Heart left ventricle (tissue), 16 donors: ENCODE data around the gene RHOH. TPM values are rescaled to one million over a fixed set of nuclear protein-coding genes. Genes with fewer than 3 reads are reported as not detected.

Experiments used
- ATAC-seq, 4 donors: fragments of 200-7000 bp; cut with Tn5 transposase; one replicate each; pipeline ENCODE4 v1.9.1; 2020 to 2022; ENCODE audit warnings: moderate library complexity in 4 of 4, mild to moderate bottlenecking in 3 of 4, moderate number of reproducible peaks in 1 of 4
- DNase-seq, 5 donors: peaks; one replicate each; pipeline ENCODE4 v3.0.0-alpha.2; 2020
- H3K27ac ChIP-seq, 12 donors: fragments of 200-600 bp; sonication (generic) in 4 of 12; one replicate each; pipeline versions ENCODE4 v1.5.0 to v1.8.0; 2016 to 2022; ENCODE audit warnings: mild to moderate bottlenecking in 2 of 12
- H3K27me3 ChIP-seq, 9 donors: fragments of 200-600 bp; sonication (generic) in 2 of 9; one replicate each; pipeline versions ENCODE4 v1.5.1 to v1.8.0; 2016 to 2022; ENCODE audit warnings: mild to moderate bottlenecking in 3 of 9
- H3K36me3 ChIP-seq, 9 donors: fragments of 200-600 bp; sonication (generic) in 2 of 9; one replicate each; pipeline versions ENCODE4 v1.5.0 to v1.8.0; 2018 to 2022; ENCODE audit warnings: mild to moderate bottlenecking in 2 of 9
- H3K4me1 ChIP-seq, 12 donors: fragments of 200-600 bp; sonication (generic) in 4 of 12; one replicate each; pipeline versions ENCODE4 v1.5.0 to v1.8.0; 2016 to 2022; ENCODE audit warnings: mild to moderate bottlenecking in 3 of 12
- H3K4me3 ChIP-seq, 12 donors: fragments of 200-600 bp; sonication (generic) in 4 of 12; one replicate each; pipeline versions ENCODE4 v1.5.0 to v1.8.0; 2017 to 2022; ENCODE audit warnings: mild to moderate bottlenecking in 9 of 12, moderate library complexity in 4 of 12
- H3K9me3 ChIP-seq, 12 donors: fragments of 200-600 bp; sonication (generic) in 4 of 12; one replicate each; pipeline versions ENCODE4 v1.5.0 to v1.8.0; 2016 to 2022; ENCODE audit warnings: mild to moderate bottlenecking in 1 of 12
- POLR2A ChIP-seq, 2 donors: fragments of 450-650 bp; IDR thresholded peaks; one replicate each; pipeline ENCODE4 v1.6.1; 2017; ENCODE audit warnings: antibody characterized with exemption in 2 of 2, mild to moderate bottlenecking in 2 of 2, moderate library complexity in 2 of 2
- whole genome bisulfite sequencing, 4 donors: extraction: QIAGEN DNeasy Blood & Tissue Kit in 2 of 4; methylation state at CpG; one replicate each; pipeline versions ENCODE4 v1.1.5 to v1.1.7; 2013 to 2018; 5-methylcytosine and 5-hydroxymethylcytosine counted together
- intact Hi-C, 10 donors: fragments of 100-400 bp; cut with DNase I; formaldehyde crosslinking; loops; one replicate each; pipeline versions ENCODE4 v1.11.1 to v1.14.2; 2022
- polyA plus RNA-seq, 2 donors: library from polyadenylated mRNA; stranded (reverse); fragments of 200-250 nt; gene quantifications; one replicate each; pipeline ENCODE4 v1.2.3, GENCODE V29; 2013
- total RNA-seq, 9 donors: library from RNA; depleted of rRNA in 2 of 9; stranded (reverse); fragments of >200 nt in 2 of 9; fragmentation: NEBNext Ultra II Directional in 3 of 9; extraction: Animal tissue kit (Norgen Biotek cat#: 25700) in 3 of 9; gene quantifications; one replicate each; pipeline versions ENCODE4 v1.1.0 to v1.2.4, GENCODE V29; 2016 to 2023
- TF ChIP-seq, protein P1 (sequence below), 12 donors: fragments of 200-600 bp; sonication (generic) in 4 of 12; IDR thresholded peaks; one replicate each; pipeline versions ENCODE4 v1.5.0 to v1.8.0; 2018 to 2022; ENCODE audit warnings: antibody characterized with exemption in 12 of 12, mild to moderate bottlenecking in 5 of 12
- donor health status: ischemic (EF 13 %, LVEDD 7.1; RV severe dilation, severe dysfunction).
- donor health status: healthy with polysubstance abuse.
- donor health status: DM: no; HTN: yes; CAD: no.
- donor health status: DM: no; HTN: no; CAD: no.
- donor health status: ischemic (EF 25% LVEDD 6.9; RV normal size, moderate dysfunction).
- donor health status: ischemic (EF 25% LVEDD 5.7; RV mildly dilated, moderate dysfunction).
- donor health status: healthy.
- donor health status: DM: yes; HTN: yes; CAD: no.
- donor health status: ischemic (EF 35%, LVEDD 5.7; RV mildly dilated, moderate dysfunction).
- donor health status: nonischemic (EF 11% LVEDD 7.7; RV severe dilation, severe dysfunction).
- donor health status: DM: yes; HTN: yes; CAD: no.
- donor health status: PGD.
- donor health status: ischemic (EF 29% LVEDD 5.4; RV normal size, mild dysfunction).
- donor health status: nonischemic (EF 23%, LVEDD 6.1; RV moderate dilation, normal function).

The RHOH gene
- total and polyA plus RNA-seq, 11 donors, result 0.30 to 6.6 (median 0.59) TPM; not detected in 5

- no peak overlapping the region for H3K27ac ChIP-seq
- no peaks in the 10 kb centered on the region for H3K36me3 ChIP-seq
- TF ChIP-seq, protein P1, sequence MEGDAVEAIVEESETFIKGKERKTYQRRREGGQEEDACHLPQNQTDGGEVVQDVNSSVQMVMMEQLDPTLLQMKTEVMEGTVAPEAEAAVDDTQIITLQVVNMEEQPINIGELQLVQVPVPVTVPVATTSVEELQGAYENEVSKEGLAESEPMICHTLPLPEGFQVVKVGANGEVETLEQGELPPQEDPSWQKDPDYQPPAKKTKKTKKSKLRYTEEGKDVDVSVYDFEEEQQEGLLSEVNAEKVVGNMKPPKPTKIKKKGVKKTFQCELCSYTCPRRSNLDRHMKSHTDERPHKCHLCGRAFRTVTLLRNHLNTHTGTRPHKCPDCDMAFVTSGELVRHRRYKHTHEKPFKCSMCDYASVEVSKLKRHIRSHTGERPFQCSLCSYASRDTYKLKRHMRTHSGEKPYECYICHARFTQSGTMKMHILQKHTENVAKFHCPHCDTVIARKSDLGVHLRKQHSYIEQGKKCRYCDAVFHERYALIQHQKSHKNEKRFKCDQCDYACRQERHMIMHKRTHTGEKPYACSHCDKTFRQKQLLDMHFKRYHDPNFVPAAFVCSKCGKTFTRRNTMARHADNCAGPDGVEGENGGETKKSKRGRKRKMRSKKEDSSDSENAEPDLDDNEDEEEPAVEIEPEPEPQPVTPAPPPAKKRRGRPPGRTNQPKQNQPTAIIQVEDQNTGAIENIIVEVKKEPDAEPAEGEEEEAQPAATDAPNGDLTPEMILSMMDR (IDR thresholded peaks at IDR 0.05), result no peak
- no peak for TF ChIP-seq POLR2A (IDR thresholded peaks at IDR 0.05)
- no peaks in the 10 kb centered on the region for H3K9me3 ChIP-seq
- no peak overlapping the region for H3K4me3 ChIP-seq
- DNase-seq (no peak), ATAC-seq (no peak)
- WGBS, 4 donors, result 55 to 68% (median 64%) methylated on average over 9 of the region's 9 CpGs
- intact Hi-C loops, result no loop called here
- peaks cover 0 to 10% (median 0%) of the 10 kb centered on the region in 12 donors for H3K4me1 ChIP-seq
- no peaks in the 10 kb centered on the region for H3K27me3 ChIP-seq
These were observed 64.6 kb downstream of the RHOH start for GRCh38 chr4:40261231-40262076.

DNA sequence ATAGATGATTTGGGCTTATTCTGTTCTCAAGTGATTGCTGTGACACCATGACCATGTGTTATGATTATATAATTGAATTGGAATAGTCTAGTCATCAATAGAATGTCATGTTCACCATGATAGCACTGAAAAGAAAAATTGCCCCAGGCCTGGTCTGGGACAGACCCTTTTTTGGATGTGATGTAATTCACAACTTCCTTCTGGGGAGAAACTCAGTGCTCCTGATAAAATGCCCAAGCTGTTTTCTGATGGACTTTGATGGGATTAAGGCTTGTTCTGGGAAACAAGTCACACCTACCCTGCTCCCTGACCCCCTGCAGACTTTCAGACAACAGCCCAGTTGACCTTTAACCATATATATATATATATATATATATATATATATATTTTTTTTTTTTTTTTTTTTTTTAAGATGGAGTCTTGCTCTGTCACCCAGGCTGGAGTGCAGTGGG lies 65.3 kb downstream of the RHOH start:
- Histone ChIP-seq H3K4me3 (no peak overlapping the region), H3K27me3 (no peaks in the 10 kb centered on the region), H3K4me1 (peaks cover 0 to 10% (median 0%) of the 10 kb centered on the region in 12 donors), H3K9me3 (no peaks in the 10 kb centered on the region), H3K36me3 (no peaks in the 10 kb centered on the region), H3K27ac (no peak overlapping the region)
- ATAC-seq (no peak), DNase-seq (no peak)
- intact Hi-C loops, result no loop called here
- TF ChIP-seq, protein P1 (IDR thresholded peaks at IDR 0.05), result no peak
- TF ChIP-seq POLR2A (IDR thresholded peaks at IDR 0.05), result no peak

DNA sequence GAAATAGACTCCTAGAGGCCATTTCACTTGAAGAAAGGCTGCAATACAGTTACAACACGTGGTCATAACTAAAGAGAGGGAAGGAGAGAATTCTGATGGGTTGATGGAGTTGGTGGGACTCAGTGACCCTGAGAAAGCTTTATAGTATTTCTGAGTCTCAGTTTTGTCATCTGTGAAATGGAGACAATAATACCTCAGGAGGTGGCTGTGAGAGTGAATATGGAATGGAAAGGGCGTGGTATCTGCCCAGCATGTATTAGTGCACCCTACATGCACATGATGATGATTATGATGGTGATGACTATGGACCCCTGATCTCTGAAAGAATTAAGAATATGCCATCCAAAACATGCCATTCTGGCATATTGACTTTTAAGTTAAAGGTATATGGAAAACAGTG lies 66.0 kb downstream of the RHOH start:
- TF ChIP-seq, protein P1 (IDR thresholded peaks at IDR 0.05), result no peak
- TF ChIP-seq POLR2A (IDR thresholded peaks at IDR 0.05), result no peak
- WGBS, 4 donors, result 86 to 96% (median 89%) methylated on average over 2 of the region's 2 CpGs
- H3K9me3 ChIP-seq, result no peaks in the 10 kb centered on the region
- no peaks in the 10 kb centered on the region for H3K27me3 ChIP-seq
- H3K4me3 ChIP-seq, result no peak overlapping the region
- intact Hi-C loops, result no loop called here
- no peaks in the 10 kb centered on the region for H3K36me3 ChIP-seq
- H3K4me1 ChIP-seq, result peaks cover 0 to 10% (median 0%) of the 10 kb centered on the region in 12 donors
- no peak overlapping the region for H3K27ac ChIP-seq
- DNase-seq (no peak), ATAC-seq (no peak)

- Histone ChIP-seq H3K4me3 (no peak overlapping the region), H3K27me3 (no peaks in the 10 kb centered on the region), H3K36me3 (no peaks in the 10 kb centered on the region), H3K27ac (no peak overlapping the region), H3K9me3 (no peaks in the 10 kb centered on the region), H3K4me1 (peaks cover 0 to 10% (median 0%) of the 10 kb centered on the region in 12 donors)
- TF ChIP-seq POLR2A (IDR thresholded peaks at IDR 0.05), result no peak
- TF ChIP-seq, protein P1 (IDR thresholded peaks at IDR 0.05), result no peak
- ATAC-seq, result no peak
- DNase-seq, result no peak
- WGBS, 4 donors, result 72 to 74% (median 74%) methylated on average over 6 of the region's 6 CpGs
- intact Hi-C loops, result no loop called here
These were observed 67.7 kb downstream of the RHOH start for GRCh38 chr4:40264497-40264896.
